CD1c-positive myeloid dendritic cell (primary cell): ENCODE results near the gene THRA.

ENCODE experiments used
- DNase-seq: peaks from one replicate; pipeline ENCODE4 v3.0.0-alpha.2; 2016; ENCODE audit errors: extremely low spot score

Gene THRA

GRCh38 chr17:40064971-40065768 is 2.4 kb downstream of the THRA start:
- no peak for DNase-seq

- DNase-seq: no peak
Measured at GRCh38 chr17:40065769-40066510, 3.2 kb downstream of the THRA start.

- no peak for DNase-seq
Measured at GRCh38 chr17:40067710-40068109, 4.9 kb downstream of the THRA start.

- DNase-seq: no peak
Measured at GRCh38 chr17:40068129-40068581, 5.4 kb downstream of the THRA start.

- DNase-seq: no peak
Measured at GRCh38 chr17:40068584-40068916, 5.8 kb downstream of the THRA start.

GRCh38 chr17:40068917-40069750 is 6.4 kb downstream of the THRA start:
- peak; percentile 78 for DNase-seq

- peak; percentile 35 for DNase-seq
Measured at GRCh38 chr17:40069751-40070708, 7.3 kb downstream of the THRA start.

GRCh38 chr17:40070709-40071312 is 8.0 kb downstream of the THRA start:
- no peak for DNase-seq

GRCh38 chr17:40071313-40072039 is 8.7 kb downstream of the THRA start:
- no peak for DNase-seq

- DNase-seq: no peak
Measured at GRCh38 chr17:40072040-40072734, 9.4 kb downstream of the THRA start.

- DNase-seq: no peak
Measured at GRCh38 chr17:40072735-40073346, 10.1 kb downstream of the THRA start.

GRCh38 chr17:40073454-40074174 is 10.8 kb downstream of the THRA start:
- DNase-seq: no peak

GRCh38 chr17:40074175-40074512 is 11.4 kb downstream of the THRA start:
- no peak for DNase-seq

GRCh38 chr17:40074871-40075200 is 12.1 kb downstream of the THRA start:
- DNase-seq: no peak

GRCh38 chr17:40075201-40075941 is 12.6 kb downstream of the THRA start:
- peak; percentile 79 for DNase-seq

GRCh38 chr17:40075942-40076498 is 13.3 kb downstream of the THRA start:
- DNase-seq: no peak

GRCh38 chr17:40076591-40076990 is 13.8 kb downstream of the THRA start:
- no peak for DNase-seq

GRCh38 chr17:40079545-40079944 is 16.8 kb downstream of the THRA start:
- DNase-seq: no peak
